HepG2 (cell line): Measurements from ENCODE around the gene PPM1M. TPM values are rescaled to one million over a fixed set of nuclear protein-coding genes. Genes with fewer than 3 reads are reported as not detected.
A peak's percentile ranks its signal among the peaks of the same experiment; 100 is the strongest.

Experiments
- E2F2 ChIP-seq: sonication (generic); formaldehyde crosslinking; IDR thresholded peaks from 2 replicates; pipeline ENCODE4 v1.4.0; 2020; ENCODE audit warnings: missing genetic modification reagents, borderline replicate concordance
- GRHL1 ChIP-seq: sonication (generic); formaldehyde crosslinking; conservative IDR thresholded peaks from 2 replicates; pipeline ENCODE4 v1.8.0; 2022; ENCODE audit warnings: missing genetic modification reagents
- MEF2D ChIP-seq: sonication (generic); formaldehyde crosslinking; IDR thresholded peaks from 2 replicates; pipeline ENCODE4 v1.5.1; 2020; ENCODE audit warnings: mild to moderate bottlenecking, missing genetic modification reagents
- RCOR2 ChIP-seq: IDR thresholded peaks from 2 replicates; pipeline ENCODE4 v1.6.1; 2016; ENCODE audit warnings: missing biosample characterization, missing genetic modification reagents
- SRSF1 ChIP-seq: fragments of 200-400 bp; formaldehyde crosslinking; optimal IDR thresholded peaks from 2 replicates; pipeline ENCODE3; 2017; ENCODE audit warnings: mild to moderate bottlenecking, low read depth, low read length, moderate library complexity
- SYNCRIP ChIP-seq: fragments of 200-400 bp; formaldehyde crosslinking; IDR thresholded peaks from 2 replicates; pipeline ENCODE4 v1.6.1; 2018; ENCODE audit warnings: mild to moderate bottlenecking, low read depth, low read length; ENCODE audit not compliant: insufficient read depth
- TAF15 ChIP-seq: fragments of 200-400 bp; formaldehyde crosslinking; IDR thresholded peaks from one replicate; pipeline ENCODE4 v1.6.1; 2018; ENCODE audit warnings: mild to moderate bottlenecking, low read depth, low read length; ENCODE audit not compliant: poor library complexity, severe bottlenecking
- TBX2 ChIP-seq: sonication (generic); formaldehyde crosslinking; IDR thresholded peaks from 2 replicates; pipeline ENCODE4 v1.5.0; 2020; ENCODE audit warnings: missing genetic modification reagents, mild to moderate bottlenecking, borderline replicate concordance
- TRIM22 ChIP-seq: fragments of 450-650 bp; IDR thresholded peaks from 2 replicates; pipeline ENCODE4 v1.6.1; 2017
- ZBTB26 ChIP-seq: IDR thresholded peaks from 2 replicates; pipeline ENCODE4 v1.6.1; 2016; ENCODE audit warnings: missing compliant biosample characterization, missing genetic modification reagents, borderline replicate concordance
- ZFP36L1 ChIP-seq: sonication (generic); formaldehyde crosslinking; IDR thresholded peaks from 2 replicates; pipeline ENCODE4 v1.8.0; 2022; ENCODE audit warnings: mild to moderate bottlenecking, missing genetic modification reagents, moderate library complexity
- ZNF10 ChIP-seq: sonication (generic); formaldehyde crosslinking; IDR thresholded peaks from 2 replicates; pipeline ENCODE4 v1.4.0; 2020; ENCODE audit warnings: mild to moderate bottlenecking, low read depth, missing genetic modification reagents, borderline replicate concordance
- ZNF264 ChIP-seq: sonication (generic); formaldehyde crosslinking; IDR thresholded peaks from 2 replicates; pipeline ENCODE4 v1.4.0; 2020; ENCODE audit warnings: missing genetic modification reagents
- ZNF468 ChIP-seq: sonication (generic); formaldehyde crosslinking; IDR thresholded peaks from 2 replicates; pipeline ENCODE4 v1.8.0; 2022; ENCODE audit warnings: mild to moderate bottlenecking, moderate library complexity, missing genetic modification reagents
- ZNF510 ChIP-seq: sonication (generic); formaldehyde crosslinking; IDR thresholded peaks from 2 replicates; pipeline ENCODE4 v1.4.0; 2020; ENCODE audit warnings: low read depth, mild to moderate bottlenecking, missing genetic modification reagents
- ZNF549 ChIP-seq: sonication (generic); formaldehyde crosslinking; IDR thresholded peaks from 2 replicates; pipeline ENCODE4 v1.5.0; 2020; ENCODE audit warnings: missing genetic modification reagents
- ZNF569 ChIP-seq: sonication (generic); formaldehyde crosslinking; IDR thresholded peaks from 2 replicates; pipeline ENCODE4 v1.5.0; 2020; ENCODE audit warnings: mild to moderate bottlenecking, missing genetic modification reagents, moderate library complexity, borderline replicate concordance
- ZSCAN22 ChIP-seq: sonication (generic); formaldehyde crosslinking; IDR thresholded peaks from 2 replicates; pipeline ENCODE4 v1.4.0; 2020; ENCODE audit warnings: mild to moderate bottlenecking, missing genetic modification reagents
- ZSCAN30 ChIP-seq: sonication (generic); formaldehyde crosslinking; IDR thresholded peaks from 2 replicates; pipeline ENCODE4 v1.5.0; 2020; ENCODE audit warnings: mild to moderate bottlenecking, missing genetic modification reagents
- polyA plus RNA-seq, 8 experiments: library from polyadenylated mRNA; depleted of rRNA in 3 of 8; stranded (reverse) in 7 of 8; unstranded in 1 of 8; fragments of >200 nt; fragmentation: Illumina TruSeq in 4 of 8; extraction: Trizol in 4 of 8; gene quantifications; 2 replicates each; pipeline versions ENCODE4 v1.2.1 to v1.2.3, GENCODE V29; 2011 to 2016; ENCODE audit warnings: low read depth in 4 of 8, missing spikeins in 1 of 8, mixed read lengths in 1 of 8; ENCODE audit not compliant: insufficient read depth in 1 of 8
- total RNA-seq, 5 experiments: library from RNA; depleted of rRNA; stranded (reverse); fragments of >200 nt; fragmentation: Illumina TruSeq; extraction: Trizol; gene quantifications; 2 replicates each; pipeline ENCODE4 v1.2.3, GENCODE V29; 2016; ENCODE audit warnings: low read depth in 1 of 5
- TF ChIP-seq, protein P1 (sequence below): sonication (generic); formaldehyde crosslinking; IDR thresholded peaks from 2 replicates; pipeline ENCODE4 v1.4.0; 2020; ENCODE audit warnings: missing genetic modification reagents
- TF ChIP-seq, protein P2 (sequence below): sonication (generic); formaldehyde crosslinking; conservative IDR thresholded peaks from 2 replicates; pipeline ENCODE4 v1.4.0; 2020; ENCODE audit warnings: missing genetic modification reagents

The PPM1M gene
- total and polyA plus RNA-seq, 2 of the 13 experiments (the other 11 are each of a cell fraction or from before 2014, with no cell fraction given), result 2.5 to 5.9 TPM

GRCh38 chr3:52238193-52238760 lies 7.3 kb upstream of the PPM1M start (continued):
- TF ChIP-seq ZBTB26 (CRISPR knock-in tag), result no peak
- TF ChIP-seq ZNF468, result no peak
- peak; percentile 47; the same call in 1 of the 2 replicates for TF ChIP-seq ZNF264 (CRISPR knock-in tag)
- peak; percentile 79 for TF ChIP-seq MEF2D (CRISPR knock-in tag)
- no peak for TF ChIP-seq ZFP36L1 (CRISPR knock-in tag)
- TF ChIP-seq ZNF569 (CRISPR knock-in tag), result no peak
- no peak for TF ChIP-seq TAF15
- no peak for TF ChIP-seq ZSCAN30 (CRISPR knock-in tag)
- TF ChIP-seq RCOR2 (CRISPR knock-in tag), result peak; percentile 61; the same call in 1 of the 2 replicates
- TF ChIP-seq SRSF1, result no peak
- TF ChIP-seq ZNF10 (CRISPR knock-in tag), result no peak
- TF ChIP-seq ZNF510, result no peak
- TF ChIP-seq TRIM22, result no peak
- TF ChIP-seq SYNCRIP, result no peak
- TF ChIP-seq, protein P1, sequence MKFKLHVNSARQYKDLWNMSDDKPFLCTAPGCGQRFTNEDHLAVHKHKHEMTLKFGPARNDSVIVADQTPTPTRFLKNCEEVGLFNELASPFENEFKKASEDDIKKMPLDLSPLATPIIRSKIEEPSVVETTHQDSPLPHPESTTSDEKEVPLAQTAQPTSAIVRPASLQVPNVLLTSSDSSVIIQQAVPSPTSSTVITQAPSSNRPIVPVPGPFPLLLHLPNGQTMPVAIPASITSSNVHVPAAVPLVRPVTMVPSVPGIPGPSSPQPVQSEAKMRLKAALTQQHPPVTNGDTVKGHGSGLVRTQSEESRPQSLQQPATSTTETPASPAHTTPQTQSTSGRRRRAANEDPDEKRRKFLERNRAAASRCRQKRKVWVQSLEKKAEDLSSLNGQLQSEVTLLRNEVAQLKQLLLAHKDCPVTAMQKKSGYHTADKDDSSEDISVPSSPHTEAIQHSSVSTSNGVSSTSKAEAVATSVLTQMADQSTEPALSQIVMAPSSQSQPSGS (CRISPR knock-in tag), result no peak
- TF ChIP-seq ZNF549 (CRISPR knock-in tag), result no peak
- TF ChIP-seq TBX2 (CRISPR knock-in tag), result peak; percentile 85
- TF ChIP-seq GRHL1 (CRISPR knock-in tag), result no peak
- TF ChIP-seq E2F2 (CRISPR knock-in tag), result no peak
- TF ChIP-seq, protein P2, sequence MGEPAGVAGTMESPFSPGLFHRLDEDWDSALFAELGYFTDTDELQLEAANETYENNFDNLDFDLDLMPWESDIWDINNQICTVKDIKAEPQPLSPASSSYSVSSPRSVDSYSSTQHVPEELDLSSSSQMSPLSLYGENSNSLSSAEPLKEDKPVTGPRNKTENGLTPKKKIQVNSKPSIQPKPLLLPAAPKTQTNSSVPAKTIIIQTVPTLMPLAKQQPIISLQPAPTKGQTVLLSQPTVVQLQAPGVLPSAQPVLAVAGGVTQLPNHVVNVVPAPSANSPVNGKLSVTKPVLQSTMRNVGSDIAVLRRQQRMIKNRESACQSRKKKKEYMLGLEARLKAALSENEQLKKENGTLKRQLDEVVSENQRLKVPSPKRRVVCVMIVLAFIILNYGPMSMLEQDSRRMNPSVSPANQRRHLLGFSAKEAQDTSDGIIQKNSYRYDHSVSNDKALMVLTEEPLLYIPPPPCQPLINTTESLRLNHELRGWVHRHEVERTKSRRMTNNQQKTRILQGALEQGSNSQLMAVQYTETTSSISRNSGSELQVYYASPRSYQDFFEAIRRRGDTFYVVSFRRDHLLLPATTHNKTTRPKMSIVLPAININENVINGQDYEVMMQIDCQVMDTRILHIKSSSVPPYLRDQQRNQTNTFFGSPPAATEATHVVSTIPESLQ (CRISPR knock-in tag), result no peak
- no peak for TF ChIP-seq ZSCAN22 (CRISPR knock-in tag)
